Ovary (tissue), 3 donors: ENCODE measurements around the gene MFGE8.

Source experiments
- EP300 ChIP-seq: sonication (generic); formaldehyde crosslinking; IDR thresholded peaks from one replicate; pipeline ENCODE4 v1.6.1; 2017; ENCODE audit warnings: antibody characterized with exemption
- TF ChIP-seq, protein P1 (sequence below), 3 donors: fragments of 450-650 bp in 2 of 3; fragments of 200-600 bp in 1 of 3; IDR thresholded peaks; one replicate each; pipeline versions ENCODE4 v1.5.1 to v1.8.0; 2016 to 2022; ENCODE audit warnings: antibody characterized with exemption in 3 of 3, mild to moderate bottlenecking in 1 of 3
- donor health status: DM: no; HTN: no; CAD: no.

GRCh38 chr15:88871313-88871712 lies 41.9 kb downstream of the MFGE8 start:
- TF ChIP-seq, protein P1, sequence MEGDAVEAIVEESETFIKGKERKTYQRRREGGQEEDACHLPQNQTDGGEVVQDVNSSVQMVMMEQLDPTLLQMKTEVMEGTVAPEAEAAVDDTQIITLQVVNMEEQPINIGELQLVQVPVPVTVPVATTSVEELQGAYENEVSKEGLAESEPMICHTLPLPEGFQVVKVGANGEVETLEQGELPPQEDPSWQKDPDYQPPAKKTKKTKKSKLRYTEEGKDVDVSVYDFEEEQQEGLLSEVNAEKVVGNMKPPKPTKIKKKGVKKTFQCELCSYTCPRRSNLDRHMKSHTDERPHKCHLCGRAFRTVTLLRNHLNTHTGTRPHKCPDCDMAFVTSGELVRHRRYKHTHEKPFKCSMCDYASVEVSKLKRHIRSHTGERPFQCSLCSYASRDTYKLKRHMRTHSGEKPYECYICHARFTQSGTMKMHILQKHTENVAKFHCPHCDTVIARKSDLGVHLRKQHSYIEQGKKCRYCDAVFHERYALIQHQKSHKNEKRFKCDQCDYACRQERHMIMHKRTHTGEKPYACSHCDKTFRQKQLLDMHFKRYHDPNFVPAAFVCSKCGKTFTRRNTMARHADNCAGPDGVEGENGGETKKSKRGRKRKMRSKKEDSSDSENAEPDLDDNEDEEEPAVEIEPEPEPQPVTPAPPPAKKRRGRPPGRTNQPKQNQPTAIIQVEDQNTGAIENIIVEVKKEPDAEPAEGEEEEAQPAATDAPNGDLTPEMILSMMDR (IDR thresholded peaks at IDR 0.05) = no peak
- no peak for TF ChIP-seq EP300
